Ascending aorta (tissue), 2 donors: Measurements from ENCODE around the gene HMCN1. TPM values are rescaled to one million over a fixed set of nuclear protein-coding genes. Genes with fewer than 3 reads are reported as not detected.

Experiments used
- DNase-seq, 2 donors: peaks; one replicate each; pipeline ENCODE4 v3.0.0-alpha.2; 2019; ENCODE audit warnings: low spot score in 2 of 2
- H3K27ac ChIP-seq, 2 donors: fragments of 200-600 bp; sonication (generic); one replicate each; pipeline ENCODE4 v1.5.1; 2016 to 2017; ENCODE audit warnings: mild to moderate bottlenecking in 1 of 2
- H3K27me3 ChIP-seq: fragments of 200-600 bp; sonication (generic); one replicate; pipeline ENCODE4 v1.5.1; 2017
- H3K36me3 ChIP-seq, 2 donors: fragments of 200-600 bp; sonication (generic); one replicate each; pipeline ENCODE4 v1.5.1; 2016
- H3K4me1 ChIP-seq, 2 donors: fragments of 200-600 bp; sonication (generic); one replicate each; pipeline ENCODE4 v1.5.1; 2016 to 2017; ENCODE audit warnings: mild to moderate bottlenecking in 1 of 2
- H3K4me3 ChIP-seq, 2 donors: fragments of 200-600 bp; sonication (generic); one replicate each; pipeline ENCODE4 v1.5.1; 2016 to 2017; ENCODE audit warnings: mild to moderate bottlenecking in 1 of 2
- H3K9me3 ChIP-seq, 2 donors: fragments of 200-600 bp; sonication (generic); one replicate each; pipeline ENCODE4 v1.5.1; 2016
- intact Hi-C: fragments of 100-400 bp; cut with DNase I; formaldehyde crosslinking; loops from one replicate; pipeline ENCODE4 v1.15.1; 2023
- total RNA-seq: library from RNA; depleted of rRNA; stranded (reverse); fragments of >200 nt; gene quantifications from one replicate; pipeline ENCODE4 v1.1.0, GENCODE V29; 2016
- TF ChIP-seq, protein P1 (sequence below), 3 experiments: fragments of 200-600 bp in 2 of 3; fragments of 450-650 bp in 1 of 3; sonication (generic) in 2 of 3; IDR thresholded peaks; one replicate each; pipeline ENCODE4 v1.5.1; 2016 to 2019; ENCODE audit warnings: antibody characterized with exemption in 3 of 3, mild to moderate bottlenecking in 1 of 3, moderate library complexity in 1 of 3

The HMCN1 gene
- total RNA-seq, 1 donor from 2014 or later: 61.7 TPM

DNA sequence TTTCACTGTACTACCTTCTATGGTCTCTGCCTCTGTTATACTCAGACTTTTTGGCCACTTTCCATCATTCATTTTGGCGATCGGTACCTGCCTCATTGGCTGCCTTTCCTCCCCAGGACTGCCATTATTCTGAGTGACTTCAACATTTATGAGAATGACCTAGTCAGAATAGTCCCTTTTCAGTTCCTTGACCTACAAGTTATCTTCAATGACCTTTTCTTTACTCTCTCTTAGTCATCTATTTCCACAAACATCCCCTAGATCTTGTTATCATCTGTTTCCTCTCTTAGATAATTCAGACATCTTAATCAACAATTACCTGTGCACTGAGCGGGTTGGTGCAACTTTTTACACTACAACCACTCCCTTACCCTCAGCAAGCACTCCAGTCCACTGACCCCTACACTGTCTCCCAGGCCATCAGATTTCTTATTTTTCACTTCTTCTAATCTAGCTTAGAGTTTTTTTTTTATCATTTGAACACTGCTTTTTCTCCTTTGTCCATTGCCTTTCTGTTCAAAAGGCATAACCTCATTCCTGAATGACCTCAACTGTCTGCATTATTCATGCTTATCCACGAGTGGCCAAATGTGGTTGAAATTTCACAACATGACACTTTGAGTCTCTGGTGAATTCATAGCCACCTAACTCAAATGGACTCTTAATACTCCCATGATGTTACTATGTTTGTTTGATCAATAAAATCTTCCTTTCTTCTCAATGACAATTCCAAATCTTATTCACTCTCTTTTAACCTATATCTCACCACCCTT lies 112.7 kb downstream of the HMCN1 start:
- Histone ChIP-seq H3K27ac (peak overlapping the region in 1 of 2 donors; percentile 61), H3K36me3 (no peaks in the 10 kb centered on the region), H3K4me1 (peaks cover 4 to 13% of the 10 kb centered on the region in 2 donors), H3K9me3 (no peaks in the 10 kb centered on the region), H3K27me3 (no peaks in the 10 kb centered on the region), H3K4me3 (no peak overlapping the region)
- intact Hi-C loops: no loop called here
- no peak for DNase-seq
- TF ChIP-seq, protein P1, sequence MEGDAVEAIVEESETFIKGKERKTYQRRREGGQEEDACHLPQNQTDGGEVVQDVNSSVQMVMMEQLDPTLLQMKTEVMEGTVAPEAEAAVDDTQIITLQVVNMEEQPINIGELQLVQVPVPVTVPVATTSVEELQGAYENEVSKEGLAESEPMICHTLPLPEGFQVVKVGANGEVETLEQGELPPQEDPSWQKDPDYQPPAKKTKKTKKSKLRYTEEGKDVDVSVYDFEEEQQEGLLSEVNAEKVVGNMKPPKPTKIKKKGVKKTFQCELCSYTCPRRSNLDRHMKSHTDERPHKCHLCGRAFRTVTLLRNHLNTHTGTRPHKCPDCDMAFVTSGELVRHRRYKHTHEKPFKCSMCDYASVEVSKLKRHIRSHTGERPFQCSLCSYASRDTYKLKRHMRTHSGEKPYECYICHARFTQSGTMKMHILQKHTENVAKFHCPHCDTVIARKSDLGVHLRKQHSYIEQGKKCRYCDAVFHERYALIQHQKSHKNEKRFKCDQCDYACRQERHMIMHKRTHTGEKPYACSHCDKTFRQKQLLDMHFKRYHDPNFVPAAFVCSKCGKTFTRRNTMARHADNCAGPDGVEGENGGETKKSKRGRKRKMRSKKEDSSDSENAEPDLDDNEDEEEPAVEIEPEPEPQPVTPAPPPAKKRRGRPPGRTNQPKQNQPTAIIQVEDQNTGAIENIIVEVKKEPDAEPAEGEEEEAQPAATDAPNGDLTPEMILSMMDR (IDR thresholded peaks at IDR 0.05): no peak

DNA sequence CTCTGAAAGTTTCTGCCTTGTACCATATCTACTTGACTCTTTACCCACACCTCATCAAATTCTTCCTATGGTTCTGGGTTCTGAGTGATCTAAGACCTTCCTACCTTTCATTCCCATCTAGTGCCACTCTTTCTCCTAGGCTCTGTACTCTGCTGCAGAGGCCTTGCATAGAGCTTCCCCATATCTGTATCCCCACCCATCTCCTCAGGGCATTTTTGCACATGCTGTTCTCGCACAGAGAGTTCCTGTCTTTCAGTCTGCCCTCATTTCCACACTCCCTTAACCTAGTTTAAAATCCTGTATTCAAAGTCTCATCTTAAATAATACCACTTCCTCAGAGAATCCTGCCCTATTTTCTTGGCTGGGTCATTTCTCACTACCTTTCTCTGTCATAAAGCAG lies 114.8 kb downstream of the HMCN1 start:
- Histone ChIP-seq H3K4me3 (no peak overlapping the region), H3K4me1 (peaks cover 4 to 6% of the 10 kb centered on the region in 2 donors), H3K36me3 (no peaks in the 10 kb centered on the region), H3K27me3 (no peaks in the 10 kb centered on the region), H3K27ac (peak overlapping the region in 1 of 2 donors; percentile 22), H3K9me3 (no peaks in the 10 kb centered on the region)
- no peak for DNase-seq
- TF ChIP-seq, protein P1 (IDR thresholded peaks at IDR 0.05): no peak
- intact Hi-C loops: no loop called here

- peak overlapping the region; percentile 29 to 40 for H3K27ac ChIP-seq
Observed at GRCh38 chr1:185850366-185850765, 116.2 kb downstream of the HMCN1 start.

DNA sequence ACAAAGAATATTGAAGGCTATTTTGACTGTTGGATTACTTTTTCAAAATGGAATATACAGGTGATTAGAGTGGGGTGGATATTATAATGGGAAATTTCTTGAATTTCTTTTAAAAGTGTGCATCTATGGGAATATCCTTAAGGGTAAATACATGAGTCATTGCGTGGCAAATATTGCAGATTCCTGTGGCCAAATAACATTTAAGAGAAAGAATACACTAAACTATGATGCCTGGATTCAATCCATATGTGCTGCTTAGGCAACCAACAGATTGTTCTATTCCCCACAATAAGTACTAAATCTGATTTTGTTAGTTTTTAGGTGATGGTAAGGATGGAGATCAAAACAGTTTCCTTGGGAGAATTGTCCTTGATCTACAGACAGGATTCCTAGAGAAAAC lies 119.5 kb downstream of the HMCN1 start:
- Histone ChIP-seq H3K4me3 (no peak overlapping the region), H3K36me3 (no peaks in the 10 kb centered on the region), H3K9me3 (no peaks in the 10 kb centered on the region), H3K4me1 (peaks cover 0 to 8% of the 10 kb centered on the region in 2 donors), H3K27ac (peak overlapping the region; percentile 6 to 44), H3K27me3 (no peaks in the 10 kb centered on the region)
- TF ChIP-seq, protein P1 (IDR thresholded peaks at IDR 0.05): no peak
- intact Hi-C loops: loop anchor here (5.0 kb wide), 1 partner anchor 41 kb away; no protein-coding TSS in a partner anchor
- DNase-seq: no peak

More at GRCh38 chr1:185850366-185850765, 116.2 kb downstream of the HMCN1 start:
- TF ChIP-seq, protein P1 (IDR thresholded peaks at IDR 0.05): no peak
- Histone ChIP-seq H3K36me3 (no peaks in the 10 kb centered on the region), H3K27me3 (no peaks in the 10 kb centered on the region), H3K4me1 (peaks cover 4 to 6% of the 10 kb centered on the region in 2 donors), H3K4me3 (no peak overlapping the region), H3K9me3 (no peaks in the 10 kb centered on the region)
- no peak for DNase-seq
- intact Hi-C loops: loop anchor here (5.0 kb wide), 1 partner anchor 38 kb away; no protein-coding TSS in a partner anchor

GRCh38 chr1:185856482-185856881 lies 122.3 kb downstream of the HMCN1 start:
- intact Hi-C loops: no loop called here
- TF ChIP-seq, protein P1 (IDR thresholded peaks at IDR 0.05): no peak
- no peak for DNase-seq
- peaks cover 0 to 13% of the 10 kb centered on the region in 2 donors for H3K4me1 ChIP-seq
- peak overlapping the region; percentile 18 to 47 for H3K4me3 ChIP-seq
- H3K27me3 ChIP-seq: no peaks in the 10 kb centered on the region
- peak overlapping the region; percentile 42 to 55 for H3K27ac ChIP-seq
- H3K36me3 ChIP-seq: no peaks in the 10 kb centered on the region
- H3K9me3 ChIP-seq: no peaks in the 10 kb centered on the region
